Trophoblast cell (in vitro differentiated cells and primary cell): Measurements from ENCODE around the gene TOGARAM1.

Experiments
- DNase-seq, 2 donors: peaks; one replicate each; pipeline ENCODE4 v3.0.0-alpha.2; 2016
- H2AFZ ChIP-seq: 2 replicates; pipeline ENCODE4 v1.6.1; 2013; ENCODE audit warnings: low read length, moderate library complexity, mild to moderate bottlenecking; ENCODE audit not compliant: insufficient read depth, poor library complexity
- H2AK5ac ChIP-seq: 2 replicates; pipeline ENCODE4 v1.6.1; 2013; ENCODE audit warnings: mild to moderate bottlenecking, low read length
- H2BK120ac ChIP-seq: 2 replicates; pipeline ENCODE4 v1.6.1; 2013; ENCODE audit warnings: low read length, mild to moderate bottlenecking, moderate library complexity; ENCODE audit not compliant: insufficient read depth, poor library complexity
- H2BK12ac ChIP-seq: 2 replicates; pipeline ENCODE4 v1.6.1; 2013; ENCODE audit warnings: mild to moderate bottlenecking, low read length, moderate library complexity
- H2BK5ac ChIP-seq: 2 replicates; pipeline ENCODE4 v1.6.1; 2013; ENCODE audit warnings: low read length, low read depth, moderate library complexity, mild to moderate bottlenecking; ENCODE audit not compliant: poor library complexity
- H3K14ac ChIP-seq: 2 replicates; pipeline ENCODE4 v1.6.1; 2013; ENCODE audit warnings: mild to moderate bottlenecking, low read length
- H3K18ac ChIP-seq: 2 replicates; pipeline ENCODE4 v1.6.1; 2013; ENCODE audit warnings: mild to moderate bottlenecking, low read length
- H3K23ac ChIP-seq: 2 replicates; pipeline ENCODE4 v1.6.1; 2013; ENCODE audit warnings: low read length
- H3K27ac ChIP-seq: 2 replicates; pipeline ENCODE4 v1.5.1; 2013; ENCODE audit warnings: low read depth, mild to moderate bottlenecking, inconsistent platforms, low read length, moderate library complexity
- H3K27me3 ChIP-seq: 2 replicates; pipeline ENCODE4 v1.6.1; 2013; ENCODE audit warnings: inconsistent platforms, mild to moderate bottlenecking, low read length, moderate library complexity; ENCODE audit not compliant: insufficient read depth
- H3K36me3 ChIP-seq, 2 experiments: 1 replicate in 1 of 2; 2 replicates in 1 of 2; pipeline ENCODE4 v1.6.1; 2013; ENCODE audit warnings: low read length in 2 of 2, mild to moderate bottlenecking in 2 of 2, moderate library complexity in 1 of 2; ENCODE audit not compliant: insufficient read depth in 2 of 2, control insufficient read depth in 1 of 2
- H3K4ac ChIP-seq: 2 replicates; pipeline ENCODE4 v1.6.1; 2013; ENCODE audit warnings: low read depth, mild to moderate bottlenecking, low read length, moderate library complexity
- H3K4me1 ChIP-seq, 2 experiments: 1 replicate in 1 of 2; 2 replicates in 1 of 2; pipeline ENCODE4 v1.6.1; 2013; ENCODE audit warnings: low read length in 2 of 2, mild to moderate bottlenecking in 2 of 2, moderate library complexity in 1 of 2; ENCODE audit not compliant: insufficient read depth in 2 of 2, control insufficient read depth in 1 of 2
- H3K4me2 ChIP-seq: 2 replicates; pipeline ENCODE4 v1.6.1; 2013; ENCODE audit warnings: inconsistent platforms, mild to moderate bottlenecking, low read length, moderate library complexity
- H3K4me3 ChIP-seq: 2 replicates; pipeline ENCODE4 v1.5.1; 2013; ENCODE audit warnings: mild to moderate bottlenecking, low read depth, low read length, inconsistent platforms
- H3K79me1 ChIP-seq: one replicate; pipeline ENCODE4 v1.6.1; 2013; ENCODE audit warnings: low read length
- H3K79me2 ChIP-seq: 2 replicates; pipeline ENCODE4 v1.6.1; 2013; ENCODE audit warnings: low read length, mild to moderate bottlenecking; ENCODE audit not compliant: control insufficient read depth, insufficient read depth, poor library complexity
- H3K9ac ChIP-seq: 2 replicates; pipeline ENCODE4 v1.6.1; 2013; ENCODE audit warnings: mild to moderate bottlenecking, low read length
- H3K9me3 ChIP-seq: 2 replicates; pipeline ENCODE4 v1.6.1; 2013; ENCODE audit warnings: low read depth, mild to moderate bottlenecking, control low read depth, inconsistent platforms, low read length; ENCODE audit not compliant: insufficient read depth
- H4K12ac ChIP-seq: 2 replicates; pipeline ENCODE4 v1.6.1; 2013; ENCODE audit warnings: low read depth, mild to moderate bottlenecking, low read length, moderate library complexity
- H4K8ac ChIP-seq: 2 replicates; pipeline ENCODE4 v1.6.1; 2013; ENCODE audit warnings: low read depth, mild to moderate bottlenecking, low read length, moderate library complexity
- H4K91ac ChIP-seq: one replicate; pipeline ENCODE4 v1.6.1; 2013; ENCODE audit warnings: low read depth, mild to moderate bottlenecking, low read length, moderate library complexity
- WGBS: extraction: QIAGEN DNeasy Blood & Tissue Kit; methylation state at CpG from one replicate; pipeline ENCODE4 v1.1.7; 2013; ENCODE audit warnings: missing lambda C conversion rate; ENCODE audit not compliant: insufficient read length, insufficient coverage; ENCODE audit errors: extremely low coverage; 5-methylcytosine and 5-hydroxymethylcytosine counted together

The TOGARAM1 gene

GRCh38 chr14:45003924-45004323 lies 41.9 kb downstream of the TOGARAM1 start:
- no CpG with 5 or more reads among the region's 2 CpGs for WGBS
- H3K23ac ChIP-seq: no peak overlapping the region

GRCh38 chr14:45015133-45015532 lies 53.1 kb downstream of the TOGARAM1 start:
- Histone ChIP-seq H2AFZ (no peak overlapping the region), H2BK12ac (no peak overlapping the region), H3K4me3 (no peak overlapping the region), H3K14ac (no peak overlapping the region), H3K79me1 (no peaks in the 10 kb centered on the region), H2BK120ac (no peak overlapping the region), H3K4me2 (no peak overlapping the region), H3K9ac (no peak overlapping the region), H3K18ac (no peak overlapping the region), H2BK5ac (no peak overlapping the region), H2AK5ac (no peak overlapping the region), H3K23ac (no peak overlapping the region), H4K91ac (no peak overlapping the region), H3K9me3 (no peaks in the 10 kb centered on the region), H3K36me3 (peaks cover 2 to 6% of the 10 kb centered on the region in 2 experiments), H3K79me2 (no peaks in the 10 kb centered on the region), H3K27me3 (no peaks in the 10 kb centered on the region), H4K12ac (no peak overlapping the region), H3K27ac (no peak overlapping the region), H3K4ac (no peak overlapping the region), H3K4me1 (no peaks in the 10 kb centered on the region), H4K8ac (no peak overlapping the region)
- DNase-seq: no peak
- whole genome bisulfite sequencing: no CpG with 5 or more reads among the region's 3 CpGs

More at GRCh38 chr14:45003924-45004323, 41.9 kb downstream of the TOGARAM1 start:
- no peak overlapping the region for H3K9ac ChIP-seq
- no peaks in the 10 kb centered on the region for H3K79me2 ChIP-seq
- H2BK120ac ChIP-seq: no peak overlapping the region
- H4K91ac ChIP-seq: no peak overlapping the region
- no peaks in the 10 kb centered on the region for H3K9me3 ChIP-seq
- H3K14ac ChIP-seq: no peak overlapping the region
- H3K4me3 ChIP-seq: no peak overlapping the region
- H3K4me2 ChIP-seq: no peak overlapping the region
- no peaks in the 10 kb centered on the region for H3K36me3 ChIP-seq
- no peaks in the 10 kb centered on the region for H3K79me1 ChIP-seq
- H2BK12ac ChIP-seq: no peak overlapping the region
- H4K8ac ChIP-seq: no peak overlapping the region
- H2BK5ac ChIP-seq: no peak overlapping the region
- H3K4ac ChIP-seq: no peak overlapping the region
- H2AFZ ChIP-seq: no peak overlapping the region
- H3K4me1 ChIP-seq: no peaks in the 10 kb centered on the region
- H3K27me3 ChIP-seq: no peaks in the 10 kb centered on the region
- no peak overlapping the region for H2AK5ac ChIP-seq
- no peak overlapping the region for H3K27ac ChIP-seq
- H3K18ac ChIP-seq: no peak overlapping the region
- DNase-seq: no peak
- H4K12ac ChIP-seq: no peak overlapping the region

GRCh38 chr14:45028107-45028626 lies 66.2 kb downstream of the TOGARAM1 start:
- no CpG with 5 or more reads among the region's 2 CpGs for WGBS
- Histone ChIP-seq H3K9ac (no peak overlapping the region), H3K4me2 (no peak overlapping the region), H2BK5ac (no peak overlapping the region), H3K4me1 (no peaks in the 10 kb centered on the region), H2AK5ac (no peak overlapping the region), H4K8ac (no peak overlapping the region), H3K27me3 (no peaks in the 10 kb centered on the region), H2BK12ac (no peak overlapping the region), H2BK120ac (no peak overlapping the region), H4K91ac (no peak overlapping the region), H3K23ac (no peak overlapping the region), H2AFZ (no peak overlapping the region), H3K79me1 (no peaks in the 10 kb centered on the region), H3K4ac (no peak overlapping the region), H3K14ac (no peak overlapping the region), H3K27ac (no peak overlapping the region), H3K9me3 (no peaks in the 10 kb centered on the region), H4K12ac (no peak overlapping the region), H3K4me3 (no peak overlapping the region), H3K79me2 (no peaks in the 10 kb centered on the region), H3K18ac (no peak overlapping the region), H3K36me3 (peaks cover 4 to 6% of the 10 kb centered on the region in 2 experiments)
- DNase-seq: peak in 1 of 2 donors; percentile 8

GRCh38 chr14:45034730-45035129 lies 72.7 kb downstream of the TOGARAM1 start:
- peaks cover 17% of the 10 kb centered on the region for H3K9me3 ChIP-seq
- H2BK120ac ChIP-seq: no peak overlapping the region
- H3K27ac ChIP-seq: no peak overlapping the region
- peaks cover 17 to 22% of the 10 kb centered on the region in 2 experiments for H3K36me3 ChIP-seq
- H3K4me1 ChIP-seq: no peaks in the 10 kb centered on the region
- H2AFZ ChIP-seq: no peak overlapping the region
- no peaks in the 10 kb centered on the region for H3K79me1 ChIP-seq
- no peak overlapping the region for H3K23ac ChIP-seq
- no peak overlapping the region for H2BK12ac ChIP-seq
- H3K14ac ChIP-seq: no peak overlapping the region
- no peak overlapping the region for H4K12ac ChIP-seq
- no peak overlapping the region for H3K4me2 ChIP-seq
- H2BK5ac ChIP-seq: no peak overlapping the region
- DNase-seq: no peak
- H4K91ac ChIP-seq: no peak overlapping the region
- H3K9ac ChIP-seq: no peak overlapping the region
- no peaks in the 10 kb centered on the region for H3K27me3 ChIP-seq
- no peak overlapping the region for H2AK5ac ChIP-seq
- H3K4me3 ChIP-seq: no peak overlapping the region
- no peak overlapping the region for H3K4ac ChIP-seq
- no peaks in the 10 kb centered on the region for H3K79me2 ChIP-seq
- H3K18ac ChIP-seq: no peak overlapping the region
- H4K8ac ChIP-seq: no peak overlapping the region
